ENCODE results near the gene TCEANC2. TPM values are rescaled to one million over a fixed set of nuclear protein-coding genes. Genes with fewer than 3 reads are reported as not detected.

Gene TCEANC2
- total RNA-seq, 1 experiment from 2014 or later = 4.2 TPM

- CTCF ChIA-PET = no interaction called here
- POLR2A ChIA-PET (ENCODE audit: low non-redundant PET) = no interaction called here
- Histone ChIP-seq H3K9me3 (ENCODE audit: low read depth, low read length, poor library complexity, severe bottlenecking) (no peaks in the 10 kb centered on the region), H3K4me1 (ENCODE audit: insufficient read depth, low read length, poor library complexity, severe bottlenecking) (no peaks in the 10 kb centered on the region), H3K27me3 (replicated peaks; ENCODE audit: insufficient read depth, low read depth, low read length, poor library complexity) (no peaks in the 10 kb centered on the region), H3K27ac (ENCODE audit: low read depth, low read length, poor library complexity, severe bottlenecking) (no peak overlapping the region), H3K36me3 (ENCODE audit: insufficient read depth, low read length, poor library complexity, severe bottlenecking) (no peaks in the 10 kb centered on the region), H3K4me3 (ENCODE audit: low read depth, low read length, poor library complexity, severe bottlenecking) (no peak overlapping the region)
- TF ChIP-seq EZH2 (IDR thresholded peaks at IDR 0.05; ENCODE audit: borderline replicate concordance, low read depth, low read length, poor library complexity, severe bottlenecking) (no peak), CTCF (conservative IDR thresholded peaks at IDR 0.05; ENCODE audit: low read depth, low read length) (no peak)
- no peak for DNase-seq (ENCODE audit: low spot score)
- intact Hi-C loops (cut with micrococcal nuclease; ENCODE audit: unreplicated experiment) = no loop called here
- BruUV-seq (replicated peaks) = no TSS peak
These were observed 60.6 kb downstream of the TCEANC2 start for GRCh38 chr1:54114001-54114400.

- TF ChIP-seq EZH2 (IDR thresholded peaks at IDR 0.05; ENCODE audit: borderline replicate concordance, low read depth, low read length, poor library complexity, severe bottlenecking) (no peak), CTCF (conservative IDR thresholded peaks at IDR 0.05; ENCODE audit: low read depth, low read length) (no peak)
These were observed 61.5 kb downstream of the TCEANC2 start for GRCh38 chr1:54114955-54115354.

GRCh38 chr1:54115520-54115919 lies 62.1 kb downstream of the TCEANC2 start:
- no peaks in the 10 kb centered on the region for H3K36me3 ChIP-seq (ENCODE audit: insufficient read depth, low read length, poor library complexity, severe bottlenecking)
- no TSS peak for BruUV-seq (replicated peaks)
- no peaks in the 10 kb centered on the region for H3K9me3 ChIP-seq (ENCODE audit: low read depth, low read length, poor library complexity, severe bottlenecking)
- no peaks in the 10 kb centered on the region for H3K4me1 ChIP-seq (ENCODE audit: insufficient read depth, low read length, poor library complexity, severe bottlenecking)
- intact Hi-C loops (cut with micrococcal nuclease; ENCODE audit: unreplicated experiment) = no loop called here
- no peaks in the 10 kb centered on the region for H3K27me3 ChIP-seq (replicated peaks; ENCODE audit: insufficient read depth, low read depth, low read length, poor library complexity)
- H3K27ac ChIP-seq (ENCODE audit: low read depth, low read length, poor library complexity, severe bottlenecking) = no peak overlapping the region
- H3K4me3 ChIP-seq (ENCODE audit: low read depth, low read length, poor library complexity, severe bottlenecking) = no peak overlapping the region
- ChIA-PET CTCF (no interaction called here), POLR2A (ENCODE audit: low non-redundant PET) (no interaction called here)
- DNase-seq (ENCODE audit: low spot score) = no peak
- no peak for TF ChIP-seq CTCF (conservative IDR thresholded peaks at IDR 0.05; ENCODE audit: low read depth, low read length)
- TF ChIP-seq EZH2 (IDR thresholded peaks at IDR 0.05; ENCODE audit: borderline replicate concordance, low read depth, low read length, poor library complexity, severe bottlenecking) = no peak

More at GRCh38 chr1:54114955-54115354, 61.5 kb downstream of the TCEANC2 start:
- intact Hi-C loops (cut with micrococcal nuclease; ENCODE audit: unreplicated experiment) = no loop called here
- H3K36me3 ChIP-seq (ENCODE audit: insufficient read depth, low read length, poor library complexity, severe bottlenecking) = no peaks in the 10 kb centered on the region
- POLR2A ChIA-PET (ENCODE audit: low non-redundant PET) = no interaction called here
- H3K9me3 ChIP-seq (ENCODE audit: low read depth, low read length, poor library complexity, severe bottlenecking) = no peaks in the 10 kb centered on the region
- no peak overlapping the region for H3K4me3 ChIP-seq (ENCODE audit: low read depth, low read length, poor library complexity, severe bottlenecking)
- H3K27ac ChIP-seq (ENCODE audit: low read depth, low read length, poor library complexity, severe bottlenecking) = no peak overlapping the region
- H3K4me1 ChIP-seq (ENCODE audit: insufficient read depth, low read length, poor library complexity, severe bottlenecking) = no peaks in the 10 kb centered on the region
- BruUV-seq (replicated peaks) = no TSS peak
- CTCF ChIA-PET = no interaction called here
- no peaks in the 10 kb centered on the region for H3K27me3 ChIP-seq (replicated peaks; ENCODE audit: insufficient read depth, low read depth, low read length, poor library complexity)
- no peak for DNase-seq (ENCODE audit: low spot score)

All from A673 (cell line).